ENCODE measurements around the gene TMEM139. TPM values are rescaled to one million over a fixed set of nuclear protein-coding genes. Genes with fewer than 3 reads are reported as not detected.
A peak's percentile ranks its signal among the peaks of the same experiment; 100 is the strongest.

TMEM139 gene
- total and polyA plus RNA-seq, 4 experiments from 2014 or later, result 0.61 to 2.1 (median 1.4) TPM

DNA sequence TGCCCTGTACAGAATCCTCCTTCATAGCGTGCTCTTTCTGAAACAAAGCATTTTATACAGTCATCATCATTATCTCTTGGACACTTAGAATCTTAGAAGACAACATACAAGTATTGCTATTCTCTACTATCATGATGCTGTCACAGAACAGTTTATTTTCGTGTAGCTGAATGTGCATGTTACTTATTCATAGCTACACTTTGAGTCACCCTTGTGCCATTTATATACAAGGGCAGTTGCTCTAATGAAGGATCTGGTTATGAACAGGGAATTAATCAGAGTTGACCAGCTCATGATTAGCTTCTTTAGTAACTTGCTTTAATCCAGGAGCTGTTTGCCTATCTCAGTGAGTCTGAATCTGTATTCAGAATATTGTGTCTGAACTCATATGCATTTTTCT lies 14.6 kb downstream of the TMEM139 start:
- ChIA-PET POLR2A (ENCODE audit: partially characterized antibody) (interaction anchor here (0.6 to 6.4 kb wide), 18 partner anchors 9 to 503 kb away, joined by 3 to 51 read pairs (median 4); partner anchors contain the start of genes CASP2 and GSTK1), CTCF (ENCODE audit: partially characterized antibody) (interaction anchor here (0.6 to 13.9 kb wide), 41 partner anchors 9 to 290 kb away, joined by 3 to 513 read pairs (median 6); partner anchors contain the start of genes CASP2, CLCN1, EPHA1 and GSTK1)
- H3K9me3 Mint-ChIP-seq, result no peaks in the 10 kb centered on the region
- H3K4me3 Mint-ChIP-seq, result peak overlapping the region in 3 of 8 donors; percentile 30 to 50 (median 40)
- Histone ChIP-seq H3K9me3 (ENCODE audit: control insufficient read depth in 1 of 2, low read length in 2 of 2) (no peaks in the 10 kb centered on the region), H3K36me3 (ENCODE audit: insufficient read depth, low read length) (peaks cover 78% of the 10 kb centered on the region), H3K4me1 (ENCODE audit: insufficient read depth, low read length) (peaks cover 31% of the 10 kb centered on the region), H3K27me3 (ENCODE audit: insufficient read depth, low read length) (no peaks in the 10 kb centered on the region), H3K4me3 (ENCODE audit: low read length in 2 of 2) (no peak overlapping the region), H3K27ac (ENCODE audit: low read depth, low read length) (no peak overlapping the region)
- H3K36me3 Mint-ChIP-seq, result peaks cover 74 to 86% of the 10 kb centered on the region in 2 donors
- no peaks in the 10 kb centered on the region for H3K27me3 Mint-ChIP-seq
- DNase-seq, result no peak
- peak overlapping the region; percentile 14 to 78 (median 56) for H3K27ac Mint-ChIP-seq
- H3K4me1 Mint-ChIP-seq, result peaks cover 36 to 45% (median 42%) of the 10 kb centered on the region in 4 donors
- intact Hi-C loops (cut with micrococcal nuclease), result loop anchor here (1.0 kb wide), 1 partner anchor 59 kb away; no protein-coding TSS in a partner anchor

DNA sequence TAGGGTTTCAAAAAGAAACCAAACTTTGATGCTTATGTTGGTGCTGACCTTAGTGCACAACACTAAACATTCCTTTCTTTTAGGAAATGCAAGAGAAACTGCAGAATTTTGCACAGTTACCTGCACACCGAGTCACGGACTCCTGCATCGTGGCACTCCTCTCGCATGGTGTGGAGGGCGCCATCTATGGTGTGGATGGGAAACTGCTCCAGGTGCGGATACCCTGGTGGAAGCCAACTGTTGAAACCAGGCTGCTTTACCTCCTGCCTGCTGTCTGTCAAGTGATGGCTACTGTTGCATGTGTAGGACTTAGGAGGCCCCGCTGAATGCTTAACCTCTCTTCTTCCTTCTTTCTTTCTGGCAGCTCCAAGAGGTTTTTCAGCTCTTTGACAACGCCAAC lies 15.1 kb downstream of the TMEM139 start:
- peak; percentile 61 to 70 (median 68) for DNase-seq
- peaks cover 32 to 44% (median 39%) of the 10 kb centered on the region in 4 donors for H3K4me1 Mint-ChIP-seq
- peak overlapping the region; percentile 14 to 78 (median 56) for H3K27ac Mint-ChIP-seq

DNA sequence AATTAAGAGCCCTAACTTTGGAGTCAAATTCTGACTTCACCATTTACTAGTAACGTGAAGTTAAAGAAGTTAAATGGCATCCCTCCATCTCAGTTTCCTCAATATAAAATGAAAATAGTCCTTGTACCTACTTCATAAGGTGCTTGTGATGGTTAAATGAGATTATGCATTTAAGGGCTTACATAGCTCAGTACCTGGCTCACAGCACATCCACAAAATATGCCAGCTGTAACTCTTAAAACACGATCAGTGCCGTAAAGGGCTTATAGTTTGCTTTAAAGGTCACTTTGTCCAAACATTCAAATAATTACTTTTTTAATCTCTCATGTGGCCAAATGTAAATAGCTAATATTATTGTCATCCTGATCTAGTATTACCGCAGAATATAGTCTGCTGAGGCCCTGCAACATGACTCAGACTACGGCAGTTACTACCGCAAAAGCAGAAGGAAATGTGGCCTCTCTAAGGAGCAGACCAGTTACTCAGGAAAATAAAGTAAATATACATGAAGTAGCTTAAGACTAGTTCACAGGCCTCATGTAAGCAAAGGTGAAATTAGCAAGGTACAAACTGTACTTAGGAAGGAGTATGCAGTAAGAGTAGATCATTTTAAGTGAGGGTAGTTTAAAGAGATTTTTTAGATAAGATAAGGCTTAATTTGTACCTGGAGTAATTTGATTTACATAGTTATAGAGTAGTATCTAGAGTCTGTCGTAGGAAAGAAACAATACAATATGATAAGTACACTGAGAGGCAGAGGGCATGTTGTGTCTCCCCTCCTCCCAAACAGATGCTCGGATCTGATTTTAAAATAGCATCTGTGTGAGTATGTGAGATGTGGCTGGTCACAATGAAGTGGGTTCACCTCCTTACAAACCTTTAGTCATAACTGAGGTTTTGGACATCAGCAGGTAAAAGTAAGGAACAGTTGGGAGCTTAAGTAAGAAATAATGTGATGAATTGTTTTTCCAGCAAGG lies 16.5 kb downstream of the TMEM139 start:
- no peak for DNase-seq
- Histone ChIP-seq H3K4me3 (ENCODE audit: low read length in 2 of 2) (no peak overlapping the region), H3K36me3 (ENCODE audit: insufficient read depth, low read length) (peaks cover 75% of the 10 kb centered on the region), H3K4me1 (ENCODE audit: insufficient read depth, low read length) (peaks cover 27% of the 10 kb centered on the region), H3K27ac (ENCODE audit: low read depth, low read length) (no peak overlapping the region), H3K9me3 (ENCODE audit: control insufficient read depth in 1 of 2, low read length in 2 of 2) (no peaks in the 10 kb centered on the region), H3K27me3 (ENCODE audit: insufficient read depth, low read length) (no peaks in the 10 kb centered on the region)
- H3K9me3 Mint-ChIP-seq, result no peaks in the 10 kb centered on the region
- H3K27me3 Mint-ChIP-seq, result no peaks in the 10 kb centered on the region
- POLR2A ChIA-PET (ENCODE audit: partially characterized antibody), result interaction anchor here (0.8 to 6.4 kb wide), 8 partner anchors 9 to 71 kb away, joined by 3 to 51 read pairs (median 3); partner anchors contain the start of genes CASP2 and GSTK1
- intact Hi-C loops (cut with micrococcal nuclease), result no loop called here
- no peak overlapping the region for H3K4me3 Mint-ChIP-seq
- peaks cover 31 to 42% (median 38%) of the 10 kb centered on the region in 4 donors for H3K4me1 Mint-ChIP-seq
- H3K27ac Mint-ChIP-seq, result peak overlapping the region in 5 of 7 donors; percentile 7 to 52 (median 16)
- H3K36me3 Mint-ChIP-seq, result peaks cover 73 to 84% of the 10 kb centered on the region in 2 donors
- CTCF ChIA-PET (ENCODE audit: partially characterized antibody), result interaction anchor here (0.9 to 13.9 kb wide), 20 partner anchors 8 to 115 kb away, joined by 3 to 513 read pairs (median 6); partner anchors contain the start of genes CASP2, EPHA1 and GSTK1

More for the DNA sequence above, 15.1 kb downstream of the TMEM139 start:
- H3K4me3 ChIP-seq (ENCODE audit: low read length in 2 of 2), result no peak overlapping the region
- H3K9me3 ChIP-seq (ENCODE audit: control insufficient read depth in 1 of 2, low read length in 2 of 2), result no peaks in the 10 kb centered on the region
- ChIA-PET CTCF (ENCODE audit: partially characterized antibody) (interaction anchor here (0.6 to 13.9 kb wide), 39 partner anchors 9 to 290 kb away, joined by 3 to 513 read pairs (median 6); partner anchors contain the start of genes CASP2, CLCN1, EPHA1 and GSTK1), POLR2A (ENCODE audit: partially characterized antibody) (interaction anchor here (0.7 to 6.4 kb wide), 17 partner anchors 9 to 503 kb away, joined by 3 to 51 read pairs (median 4); partner anchors contain the start of genes CASP2 and GSTK1)
- intact Hi-C loops (cut with micrococcal nuclease), result loop anchor here (1.0 kb wide), 1 partner anchor 60 kb away; no protein-coding TSS in a partner anchor
- no peaks in the 10 kb centered on the region for H3K27me3 Mint-ChIP-seq
- H3K4me1 ChIP-seq (ENCODE audit: insufficient read depth, low read length), result peaks cover 31% of the 10 kb centered on the region
- no peak overlapping the region for H3K27ac ChIP-seq (ENCODE audit: low read depth, low read length)
- peak overlapping the region in 5 of 8 donors; percentile 26 to 50 (median 30) for H3K4me3 Mint-ChIP-seq
- H3K27me3 ChIP-seq (ENCODE audit: insufficient read depth, low read length), result no peaks in the 10 kb centered on the region
- no peaks in the 10 kb centered on the region for H3K9me3 Mint-ChIP-seq
- H3K36me3 ChIP-seq (ENCODE audit: insufficient read depth, low read length), result peaks cover 78% of the 10 kb centered on the region
- peaks cover 74 to 86% of the 10 kb centered on the region in 2 donors for H3K36me3 Mint-ChIP-seq

DNA sequence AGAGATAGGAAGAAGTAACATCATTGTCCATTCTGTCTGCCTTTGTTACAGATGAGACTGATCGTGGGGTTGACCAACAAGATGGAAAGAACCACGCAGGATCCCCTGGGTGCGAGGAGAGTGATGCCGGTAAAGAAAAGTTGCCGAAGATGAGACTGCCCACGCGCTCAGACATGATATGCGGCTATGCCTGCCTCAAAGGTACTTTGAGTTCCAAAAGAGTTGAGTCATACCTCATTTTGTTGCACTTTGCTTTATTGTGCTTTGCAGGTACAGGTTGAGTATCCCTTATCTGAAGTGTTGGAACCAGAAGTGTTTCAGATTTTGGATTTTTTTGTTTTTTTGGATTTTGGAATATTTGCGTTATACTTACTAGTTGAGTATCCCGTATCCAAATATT lies 19.0 kb downstream of the TMEM139 start:
- no peaks in the 10 kb centered on the region for H3K27me3 ChIP-seq (ENCODE audit: insufficient read depth, low read length)
- ChIA-PET POLR2A (ENCODE audit: partially characterized antibody) (interaction anchor here (3.2 kb wide), 1 partner anchor 64 kb away, joined by 13 read pairs; no protein-coding TSS in a partner anchor), CTCF (ENCODE audit: partially characterized antibody) (interaction anchor here (1.5 to 4.7 kb wide), 4 partner anchors 7 to 64 kb away, joined by 3 to 77 read pairs (median 18); no protein-coding TSS in a partner anchor)
- no peaks in the 10 kb centered on the region for H3K9me3 Mint-ChIP-seq
- no peak overlapping the region for H3K4me3 ChIP-seq (ENCODE audit: low read length in 2 of 2)
- no peaks in the 10 kb centered on the region for H3K9me3 ChIP-seq (ENCODE audit: control insufficient read depth in 1 of 2, low read length in 2 of 2)
- H3K27me3 Mint-ChIP-seq, result no peaks in the 10 kb centered on the region
- peaks cover 73% of the 10 kb centered on the region for H3K36me3 ChIP-seq (ENCODE audit: insufficient read depth, low read length)
- DNase-seq, result no peak
- H3K36me3 Mint-ChIP-seq, result peaks cover 78 to 87% of the 10 kb centered on the region in 2 donors
- intact Hi-C loops (cut with micrococcal nuclease), result loop anchor here (2.0 kb wide), 1 partner anchor 15 kb away; the partner anchor contains the start of gene CASP2
- H3K27ac ChIP-seq (ENCODE audit: low read depth, low read length), result no peak overlapping the region
- peaks cover 29 to 51% (median 39%) of the 10 kb centered on the region in 4 donors for H3K4me1 Mint-ChIP-seq
- H3K4me1 ChIP-seq (ENCODE audit: insufficient read depth, low read length), result peaks cover 18% of the 10 kb centered on the region
- no peak overlapping the region for H3K27ac Mint-ChIP-seq
- no peak overlapping the region for H3K4me3 Mint-ChIP-seq

DNA sequence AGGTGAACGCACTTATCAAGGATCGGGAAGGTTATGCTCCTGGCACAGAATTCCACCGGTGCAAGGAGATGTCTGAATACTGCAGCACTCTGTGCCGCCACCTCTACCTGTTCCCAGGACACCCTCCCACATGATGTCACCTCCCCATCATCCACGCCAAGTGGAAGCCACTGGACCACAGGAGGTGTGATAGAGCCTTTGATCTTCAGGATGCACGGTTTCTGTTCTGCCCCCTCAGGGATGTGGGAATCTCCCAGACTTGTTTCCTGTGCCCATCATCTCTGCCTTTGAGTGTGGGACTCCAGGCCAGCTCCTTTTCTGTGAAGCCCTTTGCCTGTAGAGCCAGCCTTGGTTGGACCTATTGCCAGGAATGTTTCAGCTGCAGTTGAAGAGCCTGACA lies 20.2 kb downstream of the TMEM139 start:
- no peak for DNase-seq
- intact Hi-C loops (cut with micrococcal nuclease), result loop anchor here (1.0 to 2.0 kb wide), 3 partner anchors 16 to 111 kb away; partner anchors contain the start of gene CASP2
- Histone ChIP-seq H3K36me3 (ENCODE audit: insufficient read depth, low read length) (peaks cover 70% of the 10 kb centered on the region), H3K27ac (ENCODE audit: low read depth, low read length) (no peak overlapping the region), H3K4me1 (ENCODE audit: insufficient read depth, low read length) (peaks cover 9% of the 10 kb centered on the region), H3K4me3 (ENCODE audit: low read length in 2 of 2) (no peak overlapping the region), H3K9me3 (ENCODE audit: control insufficient read depth in 1 of 2, low read length in 2 of 2) (no peaks in the 10 kb centered on the region), H3K27me3 (ENCODE audit: insufficient read depth, low read length) (no peaks in the 10 kb centered on the region)
- Mint-ChIP-seq H3K36me3 (peaks cover 70 to 83% of the 10 kb centered on the region in 2 donors), H3K27ac (peak overlapping the region in 4 of 7 donors; percentile 28 to 84 (median 62)), H3K9me3 (no peaks in the 10 kb centered on the region), H3K27me3 (no peaks in the 10 kb centered on the region), H3K4me3 (no peak overlapping the region), H3K4me1 (peaks cover 22 to 44% (median 36%) of the 10 kb centered on the region in 4 donors)
- ChIA-PET CTCF (ENCODE audit: partially characterized antibody) (interaction anchor here (0.9 to 4.7 kb wide), 18 partner anchors 9 to 111 kb away, joined by 3 to 77 read pairs (median 6); no protein-coding TSS in a partner anchor), POLR2A (ENCODE audit: partially characterized antibody) (interaction anchor here (0.7 to 3.2 kb wide), 3 partner anchors 63 to 393 kb away, joined by 3 to 13 read pairs (median 6); no protein-coding TSS in a partner anchor)

DNA sequence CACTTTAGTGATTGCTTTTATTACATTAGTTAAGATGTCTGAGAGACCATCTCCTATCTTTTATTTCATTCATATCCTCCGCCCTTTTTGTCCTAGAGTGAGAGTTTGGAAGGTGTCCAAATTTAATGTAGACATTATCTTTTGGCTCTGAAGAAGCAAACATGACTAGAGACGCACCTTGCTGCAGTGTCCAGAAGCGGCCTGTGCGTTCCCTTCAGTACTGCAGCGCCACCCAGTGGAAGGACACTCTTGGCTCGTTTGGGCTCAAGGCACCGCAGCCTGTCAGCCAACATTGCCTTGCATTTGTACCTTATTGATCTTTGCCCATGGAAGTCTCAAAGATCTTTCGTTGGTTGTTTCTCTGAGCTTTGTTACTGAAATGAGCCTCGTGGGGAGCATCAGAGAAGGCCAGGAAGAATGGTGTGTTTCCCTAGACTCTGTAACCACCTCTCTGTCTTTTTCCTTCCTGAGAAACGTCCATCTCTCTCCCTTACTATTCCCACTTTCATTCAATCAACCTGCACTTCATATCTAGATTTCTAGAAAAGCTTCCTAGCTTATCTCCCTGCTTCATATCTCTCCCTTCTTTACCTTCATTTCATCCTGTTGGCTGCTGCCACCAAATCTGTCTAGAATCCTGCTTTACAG lies 20.8 kb downstream of the TMEM139 start:
- H3K27me3 ChIP-seq (ENCODE audit: insufficient read depth, low read length), result no peaks in the 10 kb centered on the region
- Mint-ChIP-seq H3K9me3 (no peaks in the 10 kb centered on the region), H3K27ac (peak overlapping the region; percentile 28 to 86 (median 59)), H3K36me3 (peaks cover 64 to 77% of the 10 kb centered on the region in 2 donors), H3K27me3 (no peaks in the 10 kb centered on the region), H3K4me1 (peaks cover 21 to 44% (median 37%) of the 10 kb centered on the region in 4 donors), H3K4me3 (no peak overlapping the region)
- intact Hi-C loops (cut with micrococcal nuclease), result loop anchor here (1.0 to 2.0 kb wide), 3 partner anchors 17 to 111 kb away; partner anchors contain the start of gene CASP2
- H3K27ac ChIP-seq (ENCODE audit: low read depth, low read length), result no peak overlapping the region
- DNase-seq, result peak; percentile 49 to 65 (median 62)
- H3K36me3 ChIP-seq (ENCODE audit: insufficient read depth, low read length), result peaks cover 64% of the 10 kb centered on the region
- POLR2A ChIA-PET (ENCODE audit: partially characterized antibody), result interaction anchor here (0.7 to 3.2 kb wide), 3 partner anchors 63 to 394 kb away, joined by 3 to 13 read pairs (median 6); no protein-coding TSS in a partner anchor
- H3K4me3 ChIP-seq (ENCODE audit: low read length in 2 of 2), result no peak overlapping the region
- H3K4me1 ChIP-seq (ENCODE audit: insufficient read depth, low read length), result peaks cover 13% of the 10 kb centered on the region
- H3K9me3 ChIP-seq (ENCODE audit: control insufficient read depth in 1 of 2, low read length in 2 of 2), result no peaks in the 10 kb centered on the region
- CTCF ChIA-PET (ENCODE audit: partially characterized antibody), result interaction anchor here (0.6 to 4.7 kb wide), 22 partner anchors 9 to 111 kb away, joined by 3 to 77 read pairs (median 6); partner anchors contain the start of genes CASP2 and EPHA1
